H1 (cell line): ENCODE measurements around the gene CATSPERD. TPM values are rescaled to one million over a fixed set of nuclear protein-coding genes. Genes with fewer than 3 reads are reported as not detected.

Experiments
- CBX5 ChIP-seq: fragments of 300-800, 300-1000 bp; sonication (generic); IDR thresholded peaks from 2 replicates; pipeline ENCODE4 v1.7.1; 2016; ENCODE audit warnings: antibody characterized with exemption, low read length, low read depth
- CBX8 ChIP-seq: fragments of 300-800, 300-1000 bp; sonication (generic); IDR thresholded peaks from 2 replicates; pipeline ENCODE4 v1.7.1; 2016; ENCODE audit warnings: low read depth, low read length, borderline replicate concordance
- EP300 ChIP-seq, 2 experiments: IDR thresholded peaks; 1 replicate in 1 of 2; 2 replicates in 1 of 2; pipeline ENCODE4 v1.6.1; 2011 to 2012; ENCODE audit warnings: low read depth in 2 of 2, low read length in 2 of 2, mild to moderate bottlenecking in 2 of 2, borderline replicate concordance in 1 of 2, inconsistent platforms in 1 of 2, moderate library complexity in 1 of 2
- EZH2 ChIP-seq: fragments of 200-600 bp; sonication (generic); IDR thresholded peaks from 2 replicates; pipeline ENCODE4 v1.7.1; 2012; ENCODE audit warnings: low read depth, mild to moderate bottlenecking, moderate library complexity, low read length, inconsistent platforms; ENCODE audit not compliant: severe bottlenecking
- RXRA ChIP-seq: IDR thresholded peaks from 2 replicates; pipeline ENCODE4 v1.6.1; 2011; ENCODE audit warnings: low read depth, mild to moderate bottlenecking, low read length, moderate library complexity; ENCODE audit not compliant: insufficient read depth
- polyA plus RNA-seq, 7 experiments: library from polyadenylated mRNA; depleted of rRNA in 3 of 7; stranded (reverse) in 5 of 7; unstranded in 2 of 7; fragments of >200 nt in 5 of 7; fragments of 200-250 nt in 2 of 7; gene quantifications; 1 replicate in 5 of 7; 2 replicates in 1 of 7; 4 replicates in 1 of 7; pipeline versions ENCODE4 v1.2.1 to v1.2.3, GENCODE V29; 2011 to 2013; ENCODE audit warnings: missing spikeins in 2 of 7, mixed read lengths in 2 of 7
- total RNA-seq: library from RNA; stranded (reverse); fragmentation: NEBNext Ultra II Directional; extraction: Animal tissue kit (Norgen Biotek cat#: 25700); gene quantifications from 2 replicates; pipeline ENCODE4 v1.2.1, GENCODE V29; 2021
- TF ChIP-seq, protein P1 (sequence below): IDR thresholded peaks from 2 replicates; pipeline ENCODE4 v1.6.1; 2011; ENCODE audit warnings: low read length, improper control_type of control experiment

Gene CATSPERD
- total and polyA plus RNA-seq, 2 of the 8 experiments (the other 6 are each of a cell fraction or from before 2014, with no cell fraction given): 0.12 TPM; not detected in 1

DNA sequence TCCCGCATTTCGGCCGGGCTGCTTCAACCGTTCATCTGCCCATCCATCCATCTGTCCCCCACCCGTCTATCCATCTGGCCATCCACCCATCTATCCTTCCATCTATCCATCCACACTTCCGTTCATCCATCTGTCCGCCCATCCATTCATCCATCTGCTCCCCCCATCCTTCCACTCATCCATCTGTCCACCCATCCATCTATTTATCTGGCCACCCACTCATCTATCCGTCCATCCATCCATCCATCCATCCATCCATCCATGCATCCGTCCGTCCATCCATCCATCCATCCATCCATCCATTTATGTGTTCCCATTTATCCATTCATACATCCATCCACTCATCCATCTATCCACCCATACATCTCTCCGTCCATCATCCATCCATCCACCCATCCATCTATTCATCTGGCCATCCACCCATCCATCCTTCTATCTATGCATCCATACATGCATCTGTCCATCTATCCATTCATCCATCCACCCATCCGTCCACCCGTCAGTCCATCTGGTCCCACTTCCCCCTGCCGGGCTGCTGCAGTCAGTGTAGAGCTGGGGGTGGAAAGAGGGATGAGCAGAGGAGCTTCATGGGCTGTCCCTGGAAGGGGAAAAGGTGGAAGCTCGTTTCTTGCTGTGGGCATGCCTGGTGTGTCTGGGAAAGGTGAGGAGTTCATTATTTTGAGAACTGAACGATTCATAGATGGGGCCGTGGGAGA lies 38.9 kb upstream of the CATSPERD start (continued):
- TF ChIP-seq, protein P1, sequence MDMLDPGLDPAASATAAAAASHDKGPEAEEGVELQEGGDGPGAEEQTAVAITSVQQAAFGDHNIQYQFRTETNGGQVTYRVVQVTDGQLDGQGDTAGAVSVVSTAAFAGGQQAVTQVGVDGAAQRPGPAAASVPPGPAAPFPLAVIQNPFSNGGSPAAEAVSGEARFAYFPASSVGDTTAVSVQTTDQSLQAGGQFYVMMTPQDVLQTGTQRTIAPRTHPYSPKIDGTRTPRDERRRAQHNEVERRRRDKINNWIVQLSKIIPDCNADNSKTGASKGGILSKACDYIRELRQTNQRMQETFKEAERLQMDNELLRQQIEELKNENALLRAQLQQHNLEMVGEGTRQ: no peak
- no peak for TF ChIP-seq EZH2
- no peak for TF ChIP-seq CBX5
- no peak for TF ChIP-seq RXRA
- no peak for TF ChIP-seq EP300 (IDR thresholded peaks at IDR 0.05; ENCODE audit: borderline replicate concordance in 1 of 2, low read depth in 2 of 2, low read length in 2 of 2)
- TF ChIP-seq CBX8: no peak
- TF ChIP-seq, all 59 proteins: peak for 0
